Measurements from ENCODE around the gene LSM2.
A peak's percentile ranks its signal among the peaks of the same experiment; 100 is the strongest.
"Not testable (repeated sequence)": the region's sequence is repeated elsewhere in the genome, so short reads cannot be mapped to it uniquely, and the experiment has no call there.

LSM2 gene

GRCh38 chr6:31806470-31807272 is at the start of gene LSM2:
TSS of gene LSM2 (minus strand) at chr6:31806966. CDS start at chr6:31806757, 209 bp downstream.
- DNase-seq (ENCODE audit: low read depth) = peak; percentile 73

- not testable (repeated sequence) for DNase-seq (ENCODE audit: low read depth)
Observed at GRCh38 chr6:31851980-31852718, 45.4 kb upstream of the LSM2 start.

- no peak for DNase-seq (ENCODE audit: low read depth)
Observed at GRCh38 chr6:31851485-31851832, 44.7 kb upstream of the LSM2 start.

- DNase-seq (ENCODE audit: low read depth) = no peak
Observed at GRCh38 chr6:31850765-31851484, 44.2 kb upstream of the LSM2 start.

GRCh38 chr6:31847276-31847978 is 40.7 kb upstream of the LSM2 start:
- no peak for DNase-seq (ENCODE audit: low read depth)

GRCh38 chr6:31844507-31844906 is 37.7 kb upstream of the LSM2 start:
- DNase-seq (ENCODE audit: low read depth) = no peak

GRCh38 chr6:31842053-31842452 is 35.3 kb upstream of the LSM2 start:
- no peak for DNase-seq (ENCODE audit: low read depth)

- not testable (repeated sequence) for DNase-seq (ENCODE audit: low read depth)
Observed at GRCh38 chr6:31839779-31840126, 33.0 kb upstream of the LSM2 start.

- DNase-seq (ENCODE audit: low read depth) = no peak
Observed at GRCh38 chr6:31838968-31839367, 32.2 kb upstream of the LSM2 start.

- DNase-seq (ENCODE audit: low read depth) = not testable (repeated sequence)
Observed at GRCh38 chr6:31838114-31838553, 31.4 kb upstream of the LSM2 start.

- DNase-seq (ENCODE audit: low read depth) = no peak
Observed at GRCh38 chr6:31837369-31838113, 30.8 kb upstream of the LSM2 start.

- no peak for DNase-seq (ENCODE audit: low read depth)
Observed at GRCh38 chr6:31836474-31837368, 30.0 kb upstream of the LSM2 start.

GRCh38 chr6:31836047-31836473 is 29.3 kb upstream of the LSM2 start:
- DNase-seq (ENCODE audit: low read depth) = no peak

GRCh38 chr6:31834367-31835250 is 27.8 kb upstream of the LSM2 start:
- DNase-seq (ENCODE audit: low read depth) = peak; percentile 69

- no peak for DNase-seq (ENCODE audit: low read depth)
Observed at GRCh38 chr6:31831350-31832215, 24.8 kb upstream of the LSM2 start.

GRCh38 chr6:31830886-31831335 is 24.1 kb upstream of the LSM2 start:
- no peak for DNase-seq (ENCODE audit: low read depth)

- DNase-seq (ENCODE audit: low read depth) = no peak
Observed at GRCh38 chr6:31829633-31830283, 23.0 kb upstream of the LSM2 start.

All from HS-5 (cell line).